OCI-LY1 (cell line): Measurements from ENCODE around the gene MRPL1.

Experiments
- H2AFZ ChIP-seq: fragments of 200-600 bp; sonication (generic), shearing (Covaris generic); 2 replicates; pipeline ENCODE4 v1.6.0; 2014; ENCODE audit warnings: antibody characterized with exemption, mild to moderate bottlenecking, low read length
- H3F3A ChIP-seq: fragments of 200-600 bp; sonication (generic), shearing (Covaris generic); 2 replicates; pipeline ENCODE4 v1.6.0; 2014; ENCODE audit warnings: mild to moderate bottlenecking, antibody characterized with exemption, low read length, moderate library complexity; ENCODE audit not compliant: insufficient read depth
- H3K27ac ChIP-seq: fragments of 200-600 bp; sonication (generic); 2 replicates; pipeline ENCODE4 v1.5.1; 2014; ENCODE audit warnings: low read length, mixed run types, mild to moderate bottlenecking, low read depth; ENCODE audit not compliant: poor library complexity, severe bottlenecking
- H3K27me3 ChIP-seq: fragments of 200-600 bp; sonication (generic); 2 replicates; pipeline ENCODE4 v1.6.0; 2014; ENCODE audit warnings: antibody characterized with exemption, mild to moderate bottlenecking, low read length, moderate library complexity; ENCODE audit not compliant: insufficient read depth
- H3K36me3 ChIP-seq: fragments of 200-600 bp; sonication (generic); 2 replicates; pipeline ENCODE4 v1.6.1; 2014; ENCODE audit warnings: mild to moderate bottlenecking, antibody characterized with exemption, low read length, moderate library complexity, mixed read lengths; ENCODE audit not compliant: insufficient read depth
- H3K4me1 ChIP-seq: fragments of 200-600 bp; sonication (generic); 2 replicates; pipeline ENCODE4 v1.5.1; 2014; ENCODE audit warnings: mild to moderate bottlenecking, low read length, moderate library complexity; ENCODE audit not compliant: insufficient read depth, severe bottlenecking
- H3K4me2 ChIP-seq: fragments of 200-600 bp; sonication (generic), shearing (Covaris generic); 2 replicates; pipeline ENCODE4 v1.6.1; 2014; ENCODE audit warnings: low read length
- H3K4me3 ChIP-seq: fragments of 200-600 bp; sonication (generic); 2 replicates; pipeline ENCODE4 v1.5.1; 2014; ENCODE audit warnings: low read length, low read depth, mild to moderate bottlenecking, mixed read lengths; ENCODE audit not compliant: poor library complexity, severe bottlenecking
- H3K79me2 ChIP-seq: fragments of 200-600 bp; shearing (Covaris generic); 2 replicates; pipeline ENCODE4 v1.6.1; 2016; ENCODE audit warnings: mixed run types, low read length, mixed read lengths; ENCODE audit not compliant: insufficient read depth
- H3K9ac ChIP-seq: fragments of 200-600 bp; sonication (generic), shearing (Covaris generic); 2 replicates; pipeline ENCODE4 v1.6.1; 2014; ENCODE audit warnings: mild to moderate bottlenecking, low read length, mixed read lengths
- H3K9me2 ChIP-seq: fragments of 200-600 bp; sonication (generic), shearing (Covaris generic); 2 replicates; pipeline ENCODE4 v1.6.1; 2014; ENCODE audit warnings: low read depth, mild to moderate bottlenecking, low read length, mixed read lengths
- H3K9me3 ChIP-seq: fragments of 200-600 bp; shearing (Covaris generic); 2 replicates; pipeline ENCODE4 v1.6.1; 2014; ENCODE audit warnings: low read length, mixed read lengths
- H4K20me1 ChIP-seq: fragments of 200-600 bp; sonication (generic), shearing (Covaris generic); 2 replicates; pipeline ENCODE4 v1.6.0; 2016; ENCODE audit warnings: mild to moderate bottlenecking, low read length; ENCODE audit not compliant: insufficient read depth
- EZH2 ChIP-seq: fragments of 200-600 bp; sonication (generic), shearing (Covaris generic); IDR thresholded peaks from 2 replicates; pipeline ENCODE4 v1.8.0; 2017; ENCODE audit warnings: borderline replicate concordance, mixed run types, mild to moderate bottlenecking, antibody characterized with exemption, low read length, moderate library complexity, mixed read lengths
- TF ChIP-seq, protein P1 (sequence below): fragments of 200-600 bp; sonication (generic), shearing (Covaris generic); IDR thresholded peaks from 2 replicates; pipeline ENCODE4 v1.5.1; 2017; ENCODE audit warnings: mild to moderate bottlenecking, antibody characterized with exemption, low read length, moderate library complexity, mixed read lengths

The MRPL1 gene

DNA sequence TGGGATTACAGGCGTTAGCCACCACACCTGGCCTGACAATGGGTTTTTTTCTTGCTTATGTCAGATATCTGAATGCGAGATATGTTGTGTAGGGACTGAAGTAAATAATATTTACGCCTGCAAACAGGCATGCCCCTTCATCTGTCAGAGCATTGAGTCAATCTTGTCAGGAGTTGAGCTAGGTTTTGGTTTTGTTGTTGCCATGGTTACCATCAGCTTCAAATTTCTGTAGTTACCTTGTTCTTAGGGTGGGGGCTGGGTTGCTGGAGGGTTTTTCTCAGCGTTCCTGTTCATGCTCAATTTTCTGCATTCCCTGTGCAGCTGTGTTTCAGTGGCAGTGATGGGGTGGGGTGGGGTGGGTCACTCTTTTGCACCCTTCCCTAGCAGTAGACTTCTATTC is 14.5 kb downstream of the MRPL1 start:
- Histone ChIP-seq H3K4me3 (no peak overlapping the region), H2AFZ (no peak overlapping the region), H4K20me1 (no peaks in the 10 kb centered on the region), H3K27me3 (no peaks in the 10 kb centered on the region), H3K4me1 (no peaks in the 10 kb centered on the region), H3K9me3 (no peaks in the 10 kb centered on the region), H3K9me2 (no peaks in the 10 kb centered on the region), H3K9ac (no peak overlapping the region), H3K4me2 (no peak overlapping the region), H3K79me2 (peaks cover 11% of the 10 kb centered on the region; the same call in 1 of the 2 replicates), H3F3A (no peaks in the 10 kb centered on the region), H3K27ac (no peak overlapping the region), H3K36me3 (peaks cover 68% of the 10 kb centered on the region)
- TF ChIP-seq EZH2 = no peak
- TF ChIP-seq, protein P1, sequence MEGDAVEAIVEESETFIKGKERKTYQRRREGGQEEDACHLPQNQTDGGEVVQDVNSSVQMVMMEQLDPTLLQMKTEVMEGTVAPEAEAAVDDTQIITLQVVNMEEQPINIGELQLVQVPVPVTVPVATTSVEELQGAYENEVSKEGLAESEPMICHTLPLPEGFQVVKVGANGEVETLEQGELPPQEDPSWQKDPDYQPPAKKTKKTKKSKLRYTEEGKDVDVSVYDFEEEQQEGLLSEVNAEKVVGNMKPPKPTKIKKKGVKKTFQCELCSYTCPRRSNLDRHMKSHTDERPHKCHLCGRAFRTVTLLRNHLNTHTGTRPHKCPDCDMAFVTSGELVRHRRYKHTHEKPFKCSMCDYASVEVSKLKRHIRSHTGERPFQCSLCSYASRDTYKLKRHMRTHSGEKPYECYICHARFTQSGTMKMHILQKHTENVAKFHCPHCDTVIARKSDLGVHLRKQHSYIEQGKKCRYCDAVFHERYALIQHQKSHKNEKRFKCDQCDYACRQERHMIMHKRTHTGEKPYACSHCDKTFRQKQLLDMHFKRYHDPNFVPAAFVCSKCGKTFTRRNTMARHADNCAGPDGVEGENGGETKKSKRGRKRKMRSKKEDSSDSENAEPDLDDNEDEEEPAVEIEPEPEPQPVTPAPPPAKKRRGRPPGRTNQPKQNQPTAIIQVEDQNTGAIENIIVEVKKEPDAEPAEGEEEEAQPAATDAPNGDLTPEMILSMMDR = no peak

- Histone ChIP-seq H3K79me2 (peaks cover 11% of the 10 kb centered on the region; the same call in 1 of the 2 replicates), H3K36me3 (peaks cover 66% of the 10 kb centered on the region)
These were observed 15.3 kb downstream of the MRPL1 start for GRCh38 chr4:77877771-77878565.

DNA sequence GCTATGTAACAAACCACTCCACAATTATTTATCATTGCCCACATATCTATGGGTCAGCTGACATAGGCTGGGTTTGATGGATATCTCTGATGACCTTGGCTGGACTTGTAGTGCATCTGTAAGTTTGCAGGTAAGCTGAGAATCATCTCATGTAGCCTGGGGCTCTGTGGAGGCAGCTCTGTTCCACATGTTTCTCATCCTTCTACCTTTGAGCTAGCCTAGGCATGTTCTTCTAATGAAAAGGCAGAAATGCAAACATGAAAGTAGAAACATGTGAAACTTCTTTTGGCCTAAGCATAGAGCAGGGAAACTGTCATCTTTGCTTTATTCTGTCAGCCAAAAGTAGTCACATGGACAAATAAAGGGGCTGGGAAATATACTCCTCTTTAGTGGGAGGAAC is 18.2 kb downstream of the MRPL1 start:
- H3K79me2 ChIP-seq = peaks cover 11% of the 10 kb centered on the region; the same call in 1 of the 2 replicates
- TF ChIP-seq EZH2 = no peak
- TF ChIP-seq, protein P1 = no peak
- no peak overlapping the region for H3K4me2 ChIP-seq
- H3K4me3 ChIP-seq = no peak overlapping the region
- H3K27me3 ChIP-seq = no peaks in the 10 kb centered on the region
- H2AFZ ChIP-seq = no peak overlapping the region
- H3K9ac ChIP-seq = no peak overlapping the region
- H3K4me1 ChIP-seq = no peaks in the 10 kb centered on the region
- no peaks in the 10 kb centered on the region for H3F3A ChIP-seq
- no peak overlapping the region for H3K27ac ChIP-seq
- no peaks in the 10 kb centered on the region for H4K20me1 ChIP-seq
- no peaks in the 10 kb centered on the region for H3K9me3 ChIP-seq
- H3K9me2 ChIP-seq = no peaks in the 10 kb centered on the region
- H3K36me3 ChIP-seq = peaks cover 68% of the 10 kb centered on the region

More at GRCh38 chr4:77877771-77878565, 15.3 kb downstream of the MRPL1 start:
- Histone ChIP-seq H3K9me3 (no peaks in the 10 kb centered on the region), H3K9me2 (no peaks in the 10 kb centered on the region), H3K4me2 (no peak overlapping the region), H3K27me3 (no peaks in the 10 kb centered on the region), H4K20me1 (no peaks in the 10 kb centered on the region), H3K9ac (no peak overlapping the region), H2AFZ (no peak overlapping the region), H3F3A (no peaks in the 10 kb centered on the region), H3K4me3 (no peak overlapping the region), H3K27ac (no peak overlapping the region), H3K4me1 (no peaks in the 10 kb centered on the region)
- TF ChIP-seq, protein P1 = no peak
- TF ChIP-seq EZH2 = no peak
